PC-3 (cell line): ENCODE results near the gene GRIN1. TPM values are rescaled to one million over a fixed set of nuclear protein-coding genes. Genes with fewer than 3 reads are reported as not detected.
A peak's percentile ranks its signal among the peaks of the same experiment; 100 is the strongest.

Experiments
- ATAC-seq: fragments of 200-7000 bp; cut with Tn5 transposase; 2 replicates; pipeline ENCODE4 v1.9.1; 2020; ENCODE audit warnings: mild to moderate bottlenecking, moderate library complexity
- BruUV-seq: library from RNA; stranded (reverse); fragments of 400-500 nt; replicated peaks from 2 replicates; lab custom pipeline; 2021; lab: Mats Ljungman, UMichigan
- CTCF ChIA-PET: fragments of 300-600 bp; sonication (Branson Sonifier 250); formaldehyde crosslinking; loops from one replicate; lab custom pipeline; 2022; ENCODE audit warnings: antibody characterized with exemption; lab: Charles Lee
- POLR2A ChIA-PET: fragments of 300-600 bp; sonication (Branson Sonifier 250); formaldehyde crosslinking; loops from one replicate; lab custom pipeline; 2022; ENCODE audit warnings: antibody characterized with exemption; ENCODE audit not compliant: unreplicated experiment; lab: Charles Lee
- DNase-seq: peaks from one replicate; pipeline ENCODE4 v3.0.0-alpha.2; 2015
- H2AFZ ChIP-seq: fragments of 300-600 bp; sonication (generic); 2 replicates; pipeline ENCODE4 v1.6.0; 2016; ENCODE audit warnings: antibody characterized with exemption, low read length
- H3F3A ChIP-seq: fragments of 300-600 bp; sonication (generic); one replicate; pipeline ENCODE4 v1.6.0; 2017; ENCODE audit warnings: antibody characterized with exemption, low read length, control low read depth, mild to moderate bottlenecking; ENCODE audit not compliant: unreplicated experiment
- H3K27ac ChIP-seq: fragments of 300-600 bp; sonication (generic); 2 replicates; pipeline ENCODE4 v1.5.1; 2016; ENCODE audit warnings: mild to moderate bottlenecking, low read length
- H3K27me3 ChIP-seq: fragments of 300-600 bp; sonication (generic); 2 replicates; pipeline ENCODE4 v1.6.1; 2016; ENCODE audit warnings: low read length, mixed read lengths
- H3K36me3 ChIP-seq: fragments of 300-600 bp; sonication (generic); 2 replicates; pipeline ENCODE4 v1.6.1; 2016; ENCODE audit warnings: low read depth, mixed run types, low read length, mixed read lengths
- H3K4me1 ChIP-seq: fragments of 300-600 bp; sonication (generic); 2 replicates; pipeline ENCODE4 v1.5.1; 2016; ENCODE audit warnings: low read length; ENCODE audit not compliant: insufficient read depth
- H3K4me2 ChIP-seq: fragments of 300-600 bp; sonication (generic); 2 replicates; pipeline ENCODE4 v1.6.0; 2016; ENCODE audit warnings: low read length
- H3K4me3 ChIP-seq: fragments of 300-600 bp; sonication (generic); 2 replicates; pipeline ENCODE4 v1.5.1; 2016; ENCODE audit warnings: mild to moderate bottlenecking, low read length, mixed read lengths
- H3K79me2 ChIP-seq: fragments of 300-600 bp; sonication (generic); 2 replicates; pipeline ENCODE4 v1.6.1; 2017; ENCODE audit warnings: low read length, mixed read lengths
- H3K9ac ChIP-seq: fragments of 300-600 bp; sonication (generic); 2 replicates; pipeline ENCODE4 v1.6.0; 2016; ENCODE audit warnings: mild to moderate bottlenecking, low read length
- H3K9me2 ChIP-seq: fragments of 300-600 bp; sonication (generic); replicated peaks from 2 replicates; pipeline ENCODE4 v1.6.1; 2016; ENCODE audit warnings: mixed run types, low read length, mixed read lengths
- H3K9me3 ChIP-seq: fragments of 300-600 bp; sonication (generic); 2 replicates; pipeline ENCODE4 v1.6.1; 2016; ENCODE audit warnings: low read length, mixed read lengths
- H4K20me1 ChIP-seq: fragments of 300-600 bp; sonication (generic); 2 replicates; pipeline ENCODE4 v1.6.1; 2016; ENCODE audit warnings: low read length, mixed read lengths
- EZH2 ChIP-seq: fragments of 300-600 bp; sonication (generic); IDR thresholded peaks from one replicate; pipeline ENCODE4 v1.6.1; 2017; ENCODE audit warnings: antibody characterized with exemption, mild to moderate bottlenecking, low read length; ENCODE audit not compliant: unreplicated experiment
- EZH2phosphoT487 ChIP-seq: fragments of 300-600 bp; sonication (generic); IDR thresholded peaks from 2 replicates; pipeline ENCODE4 v1.6.1; 2018; ENCODE audit warnings: mild to moderate bottlenecking, antibody characterized with exemption, low read length, borderline replicate concordance
- intact Hi-C: fragments of 100-400 bp; cut with micrococcal nuclease; formaldehyde crosslinking; loops from 2 replicates; pipeline ENCODE4 v1.9.0; 2023
- total RNA-seq: library from RNA; depleted of rRNA; stranded (reverse); fragments of >200 nt; gene quantifications from 2 replicates; pipeline ENCODE4 v1.2.3, GENCODE V29; 2014
- TF ChIP-seq, protein P1 (sequence below): fragments of 300-600 bp; sonication (generic); conservative IDR thresholded peaks from 2 replicates; pipeline ENCODE4 v1.5.1; 2017; ENCODE audit warnings: antibody characterized with exemption, low read depth, mild to moderate bottlenecking, low read length

The GRIN1 gene
- total RNA-seq, 1 experiment from 2014 or later, result 0.11 TPM

DNA sequence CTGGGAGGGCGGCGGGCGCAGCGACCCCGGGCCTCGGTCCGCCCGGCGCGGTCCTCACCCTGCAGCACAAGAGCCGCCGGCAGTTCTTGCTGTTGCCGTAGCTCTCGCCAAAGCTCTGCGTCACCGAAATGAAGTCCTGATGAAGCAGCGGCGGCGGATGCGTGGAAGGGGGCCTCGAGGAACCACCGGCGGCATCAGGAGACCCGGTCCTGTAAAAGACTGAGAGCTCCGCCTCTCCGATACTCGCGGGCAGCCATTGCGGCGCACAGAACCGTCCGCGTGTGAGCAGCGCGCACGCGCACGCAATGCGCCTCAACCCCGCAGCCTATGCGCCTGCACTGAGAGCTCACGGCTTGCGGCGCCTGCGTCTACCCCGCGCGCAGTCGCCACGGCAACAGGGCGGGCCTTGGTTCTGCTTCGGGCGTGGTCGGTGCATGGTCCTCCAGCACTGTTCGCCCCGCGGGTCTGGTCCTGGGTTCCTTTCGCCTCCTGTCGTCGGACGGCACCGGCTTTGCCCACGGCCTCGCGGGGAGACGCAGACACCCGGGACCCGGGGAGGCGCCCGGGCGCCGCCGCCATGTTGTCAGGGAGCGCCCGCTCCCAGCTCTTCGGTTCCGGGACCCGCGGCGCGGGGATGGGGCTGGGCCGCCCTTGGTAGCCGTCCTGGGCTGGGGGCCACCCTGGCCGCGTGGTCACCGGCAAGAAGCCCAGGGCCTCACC, 9.3 kb upstream of the GRIN1 start:
- ChIA-PET CTCF (interaction anchor here (0.5 to 1.1 kb wide), 6 partner anchors 20 to 164 kb away, joined by 3 to 6 read pairs (median 3); no protein-coding TSS in a partner anchor), POLR2A (interaction anchor here (0.5 kb wide), 1 partner anchor 49 kb away, joined by 3 read pairs; no protein-coding TSS in a partner anchor)
- ATAC-seq (peak; percentile 95), DNase-seq (peak; percentile 90)
- H3K27ac ChIP-seq, result peak overlapping the region; percentile 37
- H3K79me2 ChIP-seq, result peaks cover 38% of the 10 kb centered on the region
- H2AFZ ChIP-seq, result peak overlapping the region; percentile 84
- H3K36me3 ChIP-seq, result no peaks in the 10 kb centered on the region
- BruUV-seq, result no TSS peak
- H3K9me2 ChIP-seq, result no peaks in the 10 kb centered on the region
- peaks cover 10% of the 10 kb centered on the region; the same call in 1 of the 2 replicates for H3K4me1 ChIP-seq
- no peaks in the 10 kb centered on the region for H3F3A ChIP-seq
- peak overlapping the region; percentile 100 for H3K4me2 ChIP-seq
- TF ChIP-seq, protein P1, sequence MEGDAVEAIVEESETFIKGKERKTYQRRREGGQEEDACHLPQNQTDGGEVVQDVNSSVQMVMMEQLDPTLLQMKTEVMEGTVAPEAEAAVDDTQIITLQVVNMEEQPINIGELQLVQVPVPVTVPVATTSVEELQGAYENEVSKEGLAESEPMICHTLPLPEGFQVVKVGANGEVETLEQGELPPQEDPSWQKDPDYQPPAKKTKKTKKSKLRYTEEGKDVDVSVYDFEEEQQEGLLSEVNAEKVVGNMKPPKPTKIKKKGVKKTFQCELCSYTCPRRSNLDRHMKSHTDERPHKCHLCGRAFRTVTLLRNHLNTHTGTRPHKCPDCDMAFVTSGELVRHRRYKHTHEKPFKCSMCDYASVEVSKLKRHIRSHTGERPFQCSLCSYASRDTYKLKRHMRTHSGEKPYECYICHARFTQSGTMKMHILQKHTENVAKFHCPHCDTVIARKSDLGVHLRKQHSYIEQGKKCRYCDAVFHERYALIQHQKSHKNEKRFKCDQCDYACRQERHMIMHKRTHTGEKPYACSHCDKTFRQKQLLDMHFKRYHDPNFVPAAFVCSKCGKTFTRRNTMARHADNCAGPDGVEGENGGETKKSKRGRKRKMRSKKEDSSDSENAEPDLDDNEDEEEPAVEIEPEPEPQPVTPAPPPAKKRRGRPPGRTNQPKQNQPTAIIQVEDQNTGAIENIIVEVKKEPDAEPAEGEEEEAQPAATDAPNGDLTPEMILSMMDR, result no peak
- TF ChIP-seq EZH2, result no peak
- no peak for TF ChIP-seq EZH2phosphoT487
- intact Hi-C loops, result no loop called here
- H4K20me1 ChIP-seq, result no peaks in the 10 kb centered on the region
- H3K4me3 ChIP-seq, result peak overlapping the region; percentile 83
- H3K9me3 ChIP-seq, result no peaks in the 10 kb centered on the region
- H3K27me3 ChIP-seq, result no peaks in the 10 kb centered on the region
- H3K9ac ChIP-seq, result peak overlapping the region; percentile 96

DNA sequence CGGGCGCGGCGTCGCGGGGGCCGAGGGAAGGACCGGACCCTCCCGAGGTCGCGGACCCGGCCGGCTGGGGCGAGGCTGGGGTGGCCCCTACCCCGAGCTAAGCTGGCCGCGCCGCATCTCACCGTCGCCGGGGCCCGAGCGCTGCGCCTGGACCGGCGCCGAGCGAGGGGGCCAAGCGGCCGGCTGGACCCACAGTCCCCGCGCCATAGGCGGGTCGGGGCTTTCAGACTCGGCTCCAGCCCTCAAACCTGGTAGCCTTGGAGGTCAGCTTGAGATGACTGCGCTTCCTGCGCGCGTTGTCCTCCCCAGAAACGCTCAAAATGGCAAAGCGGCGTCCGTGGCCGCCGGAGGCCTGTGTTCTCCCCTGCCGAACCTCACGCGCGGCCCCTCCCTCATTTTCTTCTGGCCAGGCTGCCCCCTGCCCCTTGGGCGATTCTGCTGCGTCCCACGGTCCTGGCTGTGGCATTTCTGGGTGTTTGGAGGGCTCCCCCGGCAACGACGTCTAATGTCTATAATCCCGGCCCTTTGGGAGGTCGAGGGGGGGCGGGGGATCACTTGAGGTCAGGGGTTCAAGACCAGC, 8.7 kb upstream of the GRIN1 start:
- TF ChIP-seq EZH2phosphoT487, result no peak
- no peak for TF ChIP-seq EZH2
- TF ChIP-seq, protein P1, result no peak
- BruUV-seq, result no TSS peak
- Histone ChIP-seq H3K36me3 (no peaks in the 10 kb centered on the region), H3K9me3 (no peaks in the 10 kb centered on the region), H3K4me2 (peak overlapping the region; percentile 100), H3F3A (no peaks in the 10 kb centered on the region), H3K79me2 (peaks cover 38% of the 10 kb centered on the region), H4K20me1 (no peaks in the 10 kb centered on the region), H3K9me2 (no peaks in the 10 kb centered on the region), H3K9ac (peak overlapping the region; percentile 96), H2AFZ (peak overlapping the region; percentile 84), H3K4me1 (peaks cover 10% of the 10 kb centered on the region; the same call in 1 of the 2 replicates), H3K27ac (peak overlapping the region; percentile 34; the same call in 1 of the 2 replicates), H3K4me3 (peak overlapping the region; percentile 83), H3K27me3 (no peaks in the 10 kb centered on the region)
- intact Hi-C loops, result no loop called here
- no peak for DNase-seq
- ChIA-PET CTCF (interaction anchor here (0.8 to 1.1 kb wide), 4 partner anchors 19 to 156 kb away, joined by 3 to 6 read pairs (median 3); no protein-coding TSS in a partner anchor), POLR2A (interaction anchor here (0.5 kb wide), 1 partner anchor 49 kb away, joined by 3 read pairs; no protein-coding TSS in a partner anchor)
- ATAC-seq, result peak; percentile 30
